ENCODE results near the gene IFT122. TPM values are rescaled to one million over a fixed set of nuclear protein-coding genes. Genes with fewer than 3 reads are reported as not detected.
"Not testable (repeated sequence)": the region's sequence is repeated elsewhere in the genome, so short reads cannot be mapped to it uniquely, and the experiment has no call there.

Gene IFT122
- total and polyA plus RNA-seq, 2 experiments from 2014 or later, result 10.2 to 38.8 TPM

- no peak overlapping the region for H3K4me3 Mint-ChIP-seq
- no peak overlapping the region for H2AFZ ChIP-seq
- TF ChIP-seq CREB1 (CRISPR knock-in tag; IDR thresholded peaks at IDR 0.05; ENCODE audit: low read depth), result no peak
- TF ChIP-seq, protein P1, sequence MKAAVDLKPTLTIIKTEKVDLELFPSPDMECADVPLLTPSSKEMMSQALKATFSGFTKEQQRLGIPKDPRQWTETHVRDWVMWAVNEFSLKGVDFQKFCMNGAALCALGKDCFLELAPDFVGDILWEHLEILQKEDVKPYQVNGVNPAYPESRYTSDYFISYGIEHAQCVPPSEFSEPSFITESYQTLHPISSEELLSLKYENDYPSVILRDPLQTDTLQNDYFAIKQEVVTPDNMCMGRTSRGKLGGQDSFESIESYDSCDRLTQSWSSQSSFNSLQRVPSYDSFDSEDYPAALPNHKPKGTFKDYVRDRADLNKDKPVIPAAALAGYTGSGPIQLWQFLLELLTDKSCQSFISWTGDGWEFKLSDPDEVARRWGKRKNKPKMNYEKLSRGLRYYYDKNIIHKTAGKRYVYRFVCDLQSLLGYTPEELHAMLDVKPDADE (IDR thresholded peaks at IDR 0.05), result no peak
- TF ChIP-seq STAT1 (IDR thresholded peaks at IDR 0.05; ENCODE audit: unreplicated experiment), result no peak
- TF ChIP-seq, protein P2, sequence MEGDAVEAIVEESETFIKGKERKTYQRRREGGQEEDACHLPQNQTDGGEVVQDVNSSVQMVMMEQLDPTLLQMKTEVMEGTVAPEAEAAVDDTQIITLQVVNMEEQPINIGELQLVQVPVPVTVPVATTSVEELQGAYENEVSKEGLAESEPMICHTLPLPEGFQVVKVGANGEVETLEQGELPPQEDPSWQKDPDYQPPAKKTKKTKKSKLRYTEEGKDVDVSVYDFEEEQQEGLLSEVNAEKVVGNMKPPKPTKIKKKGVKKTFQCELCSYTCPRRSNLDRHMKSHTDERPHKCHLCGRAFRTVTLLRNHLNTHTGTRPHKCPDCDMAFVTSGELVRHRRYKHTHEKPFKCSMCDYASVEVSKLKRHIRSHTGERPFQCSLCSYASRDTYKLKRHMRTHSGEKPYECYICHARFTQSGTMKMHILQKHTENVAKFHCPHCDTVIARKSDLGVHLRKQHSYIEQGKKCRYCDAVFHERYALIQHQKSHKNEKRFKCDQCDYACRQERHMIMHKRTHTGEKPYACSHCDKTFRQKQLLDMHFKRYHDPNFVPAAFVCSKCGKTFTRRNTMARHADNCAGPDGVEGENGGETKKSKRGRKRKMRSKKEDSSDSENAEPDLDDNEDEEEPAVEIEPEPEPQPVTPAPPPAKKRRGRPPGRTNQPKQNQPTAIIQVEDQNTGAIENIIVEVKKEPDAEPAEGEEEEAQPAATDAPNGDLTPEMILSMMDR (conservative IDR thresholded peaks at IDR 0.05; ENCODE audit: low read depth in 2 of 2), result no peak
- ATAC-seq (no peak), DNase-seq (ENCODE audit: low spot score) (no peak)
- H3F3A ChIP-seq (replicated peaks; ENCODE audit: low read depth), result no peaks in the 10 kb centered on the region
- H3K4me3 ChIP-seq, result no peak overlapping the region
- H3K79me2 ChIP-seq (replicated peaks; ENCODE audit: insufficient read depth), result no peaks in the 10 kb centered on the region
- H3K4me2 ChIP-seq, result no peak overlapping the region
- peaks cover 3% of the 10 kb centered on the region; the same call in 1 of the 2 replicates for H3K36me3 ChIP-seq (ENCODE audit: insufficient read depth)
- H3K4me1 ChIP-seq (ENCODE audit: insufficient read depth), result no peaks in the 10 kb centered on the region
- no peak overlapping the region for H3K27ac ChIP-seq (ENCODE audit: low read depth)
- H3K27me3 Mint-ChIP-seq (ENCODE audit: insufficient read depth, low read depth, poor library complexity), result peaks cover 3% of the 10 kb centered on the region
- H3K27ac Mint-ChIP-seq, result no peak overlapping the region
- H3K9me3 Mint-ChIP-seq, result no peaks in the 10 kb centered on the region
- peaks cover 25% of the 10 kb centered on the region; the same call in 2 of the 3 replicates for H3K36me3 Mint-ChIP-seq (ENCODE audit: low read depth)
- H3K9me2 ChIP-seq (ENCODE audit: insufficient read depth), result no peaks in the 10 kb centered on the region
- no peaks in the 10 kb centered on the region; the same call in 1 of the 2 replicates for H4K20me1 ChIP-seq (replicated peaks; ENCODE audit: insufficient read depth)
- 0 out of 3 replicates have a peak, but pooled peaks cover 2% of the 10 kb centered on the region for H3K4me1 Mint-ChIP-seq
- H3K27me3 ChIP-seq (ENCODE audit: insufficient read depth), result no peaks in the 10 kb centered on the region
Observed at GRCh38 chr3:129476586-129476985, 36.6 kb downstream of the IFT122 start.

GRCh38 chr3:129481225-129481765 is 41.3 kb downstream of the IFT122 start:
- not testable (repeated sequence) for H3K4me2 ChIP-seq; H3K27ac Mint-ChIP-seq; H3K27me3 ChIP-seq (ENCODE audit: insufficient read depth); H2AFZ ChIP-seq; H3K4me3 ChIP-seq; H3F3A ChIP-seq (replicated peaks; ENCODE audit: low read depth); H3K79me2 ChIP-seq (replicated peaks; ENCODE audit: insufficient read depth); H3K36me3 ChIP-seq (ENCODE audit: insufficient read depth); H3K27me3 Mint-ChIP-seq (ENCODE audit: insufficient read depth, low read depth, poor library complexity); H3K27ac ChIP-seq (ENCODE audit: low read depth); H3K4me3 Mint-ChIP-seq; ATAC-seq; H3K9me3 Mint-ChIP-seq; H3K9me2 ChIP-seq (ENCODE audit: insufficient read depth); H3K4me1 ChIP-seq (ENCODE audit: insufficient read depth); H4K20me1 ChIP-seq (replicated peaks; ENCODE audit: insufficient read depth); DNase-seq (ENCODE audit: low spot score)
- peaks cover 39% of the 10 kb centered on the region for H3K4me1 Mint-ChIP-seq
- H3K36me3 Mint-ChIP-seq (ENCODE audit: low read depth), result peaks cover 25% of the 10 kb centered on the region; the same call in 2 of the 3 replicates

DNA sequence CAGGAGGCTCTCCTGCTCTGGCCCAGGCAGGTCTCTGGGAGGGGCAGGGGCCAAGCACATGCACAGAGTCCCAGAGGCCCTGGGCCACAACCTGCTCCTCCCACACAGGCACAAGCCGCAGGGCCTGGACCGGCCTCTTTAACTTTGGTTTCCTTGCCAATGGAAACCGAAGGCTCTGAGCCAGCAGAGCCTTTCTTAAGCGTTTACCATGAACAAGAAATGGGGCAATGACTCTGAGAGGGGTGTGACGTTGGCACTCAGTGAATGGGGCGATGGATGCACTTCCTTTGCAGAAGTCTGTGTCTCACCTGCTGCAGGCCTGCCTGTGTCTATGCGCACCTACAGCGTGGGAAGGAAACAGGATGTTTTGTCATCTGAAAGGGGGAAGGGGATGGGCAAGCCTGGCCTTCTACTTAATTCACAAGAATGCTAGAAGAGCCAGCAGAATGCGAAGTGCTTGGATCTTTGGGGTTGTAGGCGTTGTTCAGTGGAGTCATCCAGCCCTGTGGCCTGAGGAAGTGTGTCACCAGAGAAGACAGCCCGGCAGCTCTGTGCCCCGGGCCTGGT is 41.8 kb downstream of the IFT122 start:
- ATAC-seq (peak; percentile 9; the same call in 1 of the 3 replicates), DNase-seq (ENCODE audit: low spot score) (peak; percentile 14)
- Histone ChIP-seq H3K4me2 (no peak overlapping the region), H3F3A (replicated peaks; ENCODE audit: low read depth) (no peaks in the 10 kb centered on the region), H3K9me2 (ENCODE audit: insufficient read depth) (no peaks in the 10 kb centered on the region), H3K27me3 (ENCODE audit: insufficient read depth) (no peaks in the 10 kb centered on the region), H2AFZ (no peak overlapping the region), H3K36me3 (ENCODE audit: insufficient read depth) (peaks cover 3% of the 10 kb centered on the region; the same call in 1 of the 2 replicates), H3K79me2 (replicated peaks; ENCODE audit: insufficient read depth) (no peaks in the 10 kb centered on the region), H3K27ac (ENCODE audit: low read depth) (no peak overlapping the region), H3K4me1 (ENCODE audit: insufficient read depth) (peaks cover 10% of the 10 kb centered on the region), H3K4me3 (no peak overlapping the region), H4K20me1 (replicated peaks; ENCODE audit: insufficient read depth) (no peaks in the 10 kb centered on the region)
- no peak overlapping the region; the same call in 1 of the 2 replicates for H3K27ac Mint-ChIP-seq
- H3K36me3 Mint-ChIP-seq (ENCODE audit: low read depth), result peaks cover 21% of the 10 kb centered on the region; the same call in 2 of the 3 replicates
- H3K9me3 Mint-ChIP-seq, result no peaks in the 10 kb centered on the region
- H3K4me3 Mint-ChIP-seq, result no peak overlapping the region
- H3K4me1 Mint-ChIP-seq, result peaks cover 45% of the 10 kb centered on the region
- peaks cover 6% of the 10 kb centered on the region for H3K27me3 Mint-ChIP-seq (ENCODE audit: insufficient read depth, low read depth, poor library complexity)
- TF ChIP-seq, protein P1 (IDR thresholded peaks at IDR 0.05), result no peak
- TF ChIP-seq ZNF331 (CRISPR knock-in tag; IDR thresholded peaks at IDR 0.05; ENCODE audit: low read depth), result no peak
- no peak for TF ChIP-seq EZH2phosphoT487 (IDR thresholded peaks at IDR 0.05; ENCODE audit: unreplicated experiment)
